D341Med (cell line): Measurements from ENCODE around the gene UGT1A10.

Source experiments
- DNase-seq: peaks from one replicate; pipeline ENCODE4 v3.0.0; 2012; ENCODE audit warnings: low spot score

UGT1A10 gene

DNA sequence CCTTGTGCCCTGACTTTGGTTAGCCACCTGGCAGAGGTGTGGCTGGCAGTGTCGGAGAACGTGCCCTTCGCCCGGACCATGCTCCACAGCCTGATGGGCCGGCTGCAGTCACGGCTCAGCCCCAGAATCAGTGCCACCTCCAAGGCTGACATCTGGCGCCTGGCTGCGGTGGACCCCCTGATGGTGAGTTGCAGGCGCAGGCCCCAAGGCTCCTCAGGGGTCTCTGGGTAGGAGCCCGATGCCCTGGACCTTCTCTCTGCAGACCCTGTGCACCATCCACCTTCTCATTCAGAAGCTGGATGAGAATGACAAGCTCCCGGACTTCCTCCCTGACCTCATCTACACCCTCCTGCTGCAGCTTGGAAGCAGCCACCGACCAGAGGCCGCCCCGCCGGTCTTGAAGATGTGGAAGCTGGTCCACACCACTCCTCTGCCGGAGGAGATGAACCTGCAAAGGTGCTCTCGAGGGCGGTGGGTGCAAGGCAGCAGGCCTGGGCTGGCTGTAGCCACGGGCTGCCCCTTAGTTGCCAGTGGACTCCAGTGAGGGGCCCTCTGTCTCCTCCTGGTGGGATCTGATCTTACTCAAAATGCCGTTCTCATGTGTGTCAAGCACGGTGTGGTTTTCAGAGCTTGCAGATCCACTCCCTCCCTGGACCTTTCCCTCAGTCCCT, 186.0 kb downstream of the UGT1A10 start:
- no peak for DNase-seq
